ENCODE data around the gene FAM98B.

GRCh38 chr15:38508647-38509046 is 54.7 kb downstream of the FAM98B start:
- TF ChIP-seq POLR2A (IDR thresholded peaks at IDR 0.05) (no peak), CTCF (IDR thresholded peaks at IDR 0.05) (no peak), POLR2AphosphoS5 (IDR thresholded peaks at IDR 0.05) (no peak)
